Measurements from ENCODE around the gene C6orf62. TPM values are rescaled to one million over a fixed set of nuclear protein-coding genes. Genes with fewer than 3 reads are reported as not detected.
A peak's percentile ranks its signal among the peaks of the same experiment; 100 is the strongest.
"Not testable (repeated sequence)": the region's sequence is repeated elsewhere in the genome, so short reads cannot be mapped to it uniquely, and the experiment has no call there.

Gene C6orf62
- total RNA-seq, 2 experiments from 2014 or later, result 110 to 112 TPM

GRCh38 chr6:24738741-24739140 is 19.8 kb upstream of the C6orf62 start:
- CTCF ChIA-PET, result interaction anchor here (0.6 to 1.3 kb wide), 3 partner anchors 15 to 350 kb away, joined by 3 read pairs; no protein-coding TSS in a partner anchor
- H3K27me3 Mint-ChIP-seq (ENCODE audit: low read depth), result no peaks in the 10 kb centered on the region
- intact Hi-C loops (cut with micrococcal nuclease), result no loop called here
- peaks cover 21% of the 10 kb centered on the region for H3K4me1 Mint-ChIP-seq (ENCODE audit: low read depth)
- H3K9me3 Mint-ChIP-seq, result no peaks in the 10 kb centered on the region
- no peaks in the 10 kb centered on the region for H3K36me3 Mint-ChIP-seq (ENCODE audit: low read depth)
- DNase-seq, result no peak
- no peak overlapping the region for H3K4me3 Mint-ChIP-seq
- H3K27ac Mint-ChIP-seq, result no peak overlapping the region

GRCh38 chr6:24734710-24735109 is 15.8 kb upstream of the C6orf62 start:
- H3K9me3 Mint-ChIP-seq, result peaks cover 21% of the 10 kb centered on the region
- DNase-seq; H3K27me3 Mint-ChIP-seq (ENCODE audit: low read depth); H3K36me3 Mint-ChIP-seq (ENCODE audit: low read depth); H3K27ac Mint-ChIP-seq; H3K4me1 Mint-ChIP-seq (ENCODE audit: low read depth); H3K4me3 Mint-ChIP-seq; intact Hi-C loops (cut with micrococcal nuclease): not testable (repeated sequence)
- CTCF ChIA-PET, result interaction anchor here (0.6 to 0.7 kb wide), 2 partner anchors 37 to 151 kb away, joined by 3 read pairs; no protein-coding TSS in a partner anchor

- no peak overlapping the region for H3K27ac Mint-ChIP-seq
- CTCF ChIA-PET, result interaction anchor here (0.6 kb wide), 1 partner anchor 38 kb away, joined by 3 read pairs; no protein-coding TSS in a partner anchor
- H3K36me3 Mint-ChIP-seq (ENCODE audit: low read depth), result no peaks in the 10 kb centered on the region
- DNase-seq, result no peak
- intact Hi-C loops (cut with micrococcal nuclease), result no loop called here
- H3K4me1 Mint-ChIP-seq (ENCODE audit: low read depth), result peaks cover 3% of the 10 kb centered on the region
- no peak overlapping the region for H3K4me3 Mint-ChIP-seq
- peaks cover 21% of the 10 kb centered on the region for H3K9me3 Mint-ChIP-seq
- H3K27me3 Mint-ChIP-seq (ENCODE audit: low read depth), result no peaks in the 10 kb centered on the region
Observed at GRCh38 chr6:24734166-24734565, 15.2 kb upstream of the C6orf62 start.

- H3K4me1 Mint-ChIP-seq (ENCODE audit: low read depth); H3K27me3 Mint-ChIP-seq (ENCODE audit: low read depth); H3K27ac Mint-ChIP-seq; H3K36me3 Mint-ChIP-seq (ENCODE audit: low read depth); H3K4me3 Mint-ChIP-seq; DNase-seq; intact Hi-C loops (cut with micrococcal nuclease); CTCF ChIA-PET: not testable (repeated sequence)
- H3K9me3 Mint-ChIP-seq, result peaks cover 21% of the 10 kb centered on the region
Observed at GRCh38 chr6:24731456-24732134, 12.6 kb upstream of the C6orf62 start.

- H3K36me3 Mint-ChIP-seq (ENCODE audit: low read depth); H3K27ac Mint-ChIP-seq; intact Hi-C loops (cut with micrococcal nuclease); DNase-seq; H3K4me3 Mint-ChIP-seq; H3K27me3 Mint-ChIP-seq (ENCODE audit: low read depth); H3K4me1 Mint-ChIP-seq (ENCODE audit: low read depth): not testable (repeated sequence)
- CTCF ChIA-PET, result interaction anchor here (0.9 kb wide), 1 partner anchor 9 kb away, joined by 3 read pairs; no protein-coding TSS in a partner anchor
- H3K9me3 Mint-ChIP-seq, result peaks cover 21% of the 10 kb centered on the region
Observed at GRCh38 chr6:24730653-24731052, 11.7 kb upstream of the C6orf62 start.

GRCh38 chr6:24723270-24723669 is 4.3 kb upstream of the C6orf62 start:
- H3K4me3 Mint-ChIP-seq, result no peak overlapping the region
- H3K9me3 Mint-ChIP-seq, result no peaks in the 10 kb centered on the region
- no peak for DNase-seq
- peaks cover 8% of the 10 kb centered on the region for H3K4me1 Mint-ChIP-seq (ENCODE audit: low read depth)
- H3K36me3 Mint-ChIP-seq (ENCODE audit: low read depth), result peaks cover 18% of the 10 kb centered on the region
- peaks cover 4% of the 10 kb centered on the region for H3K27me3 Mint-ChIP-seq (ENCODE audit: low read depth)
- CTCF ChIA-PET, result interaction anchor here (0.6 to 1.8 kb wide), 3 partner anchors 42 to 231 kb away, joined by 3 to 7 read pairs (median 3); no protein-coding TSS in a partner anchor
- H3K27ac Mint-ChIP-seq, result no peak overlapping the region
- intact Hi-C loops (cut with micrococcal nuclease), result no loop called here

- DNase-seq, result no peak
- peak overlapping the region; percentile 95 for H3K27ac Mint-ChIP-seq
- intact Hi-C loops (cut with micrococcal nuclease), result loop anchor here (1.0 to 2.0 kb wide), 8 partner anchors 22 to 417 kb away; partner anchors contain the start of genes RIPOR2 and TDP2
- H3K4me1 Mint-ChIP-seq (ENCODE audit: low read depth), result peaks cover 21% of the 10 kb centered on the region
- no peaks in the 10 kb centered on the region for H3K27me3 Mint-ChIP-seq (ENCODE audit: low read depth)
- peaks cover 31% of the 10 kb centered on the region for H3K36me3 Mint-ChIP-seq (ENCODE audit: low read depth)
- no peaks in the 10 kb centered on the region for H3K9me3 Mint-ChIP-seq
- CTCF ChIA-PET, result interaction anchor here (1.3 kb wide), 1 partner anchor 9 kb away, joined by 3 read pairs; no protein-coding TSS in a partner anchor
- peak overlapping the region; percentile 99 for H3K4me3 Mint-ChIP-seq
Observed at GRCh38 chr6:24721461-24722215, 2.7 kb upstream of the C6orf62 start.

GRCh38 chr6:24720604-24721460 is 1.9 kb upstream of the C6orf62 start:
- Mint-ChIP-seq H3K4me3 (peak overlapping the region; percentile 99), H3K36me3 (ENCODE audit: low read depth) (peaks cover 38% of the 10 kb centered on the region), H3K27me3 (ENCODE audit: low read depth) (no peaks in the 10 kb centered on the region), H3K9me3 (no peaks in the 10 kb centered on the region), H3K4me1 (ENCODE audit: low read depth) (peaks cover 29% of the 10 kb centered on the region), H3K27ac (peak overlapping the region; percentile 95)
- DNase-seq, result peak; percentile 100
- CTCF ChIA-PET, result no interaction called here
- intact Hi-C loops (cut with micrococcal nuclease), result loop anchor here (1.0 to 2.0 kb wide), 10 partner anchors 9 to 417 kb away; partner anchors contain the start of genes RIPOR2 and TDP2

- Mint-ChIP-seq H3K9me3 (no peaks in the 10 kb centered on the region), H3K27me3 (ENCODE audit: low read depth) (no peaks in the 10 kb centered on the region), H3K36me3 (ENCODE audit: low read depth) (peaks cover 44% of the 10 kb centered on the region), H3K4me3 (peak overlapping the region; percentile 99), H3K4me1 (ENCODE audit: low read depth) (peaks cover 36% of the 10 kb centered on the region), H3K27ac (peak overlapping the region; percentile 95)
- peak; percentile 80 for DNase-seq
- CTCF ChIA-PET, result interaction anchor here (2.1 kb wide), 1 partner anchor 13 kb away, joined by 10 read pairs; no protein-coding TSS in a partner anchor
- intact Hi-C loops (cut with micrococcal nuclease), result loop anchor here (1.0 to 2.0 kb wide), 4 partner anchors 8 to 295 kb away; partner anchors contain the start of gene RIPOR2
Observed at GRCh38 chr6:24720131-24720603, 1.2 kb upstream of the C6orf62 start.

GRCh38 chr6:24718449-24719124 is 367 bp downstream of the C6orf62 start:
- CTCF ChIA-PET, result interaction anchor here (0.6 to 2.1 kb wide), 7 partner anchors 12 to 137 kb away, joined by 3 to 11 read pairs (median 3); no protein-coding TSS in a partner anchor
- intact Hi-C loops (cut with micrococcal nuclease), result loop anchor here (5.0 kb wide), 1 partner anchor 1814 kb away; no protein-coding TSS in a partner anchor
- Mint-ChIP-seq H3K9me3 (no peaks in the 10 kb centered on the region), H3K36me3 (ENCODE audit: low read depth) (peaks cover 55% of the 10 kb centered on the region), H3K4me3 (peak overlapping the region; percentile 99), H3K27me3 (ENCODE audit: low read depth) (no peaks in the 10 kb centered on the region), H3K27ac (peak overlapping the region; percentile 95), H3K4me1 (ENCODE audit: low read depth) (peaks cover 48% of the 10 kb centered on the region)
- DNase-seq, result no peak

- H3K4me1 Mint-ChIP-seq (ENCODE audit: low read depth), result peaks cover 56% of the 10 kb centered on the region
- H3K27ac Mint-ChIP-seq, result peak overlapping the region; percentile 31
- peak overlapping the region; percentile 99 for H3K4me3 Mint-ChIP-seq
- H3K27me3 Mint-ChIP-seq (ENCODE audit: low read depth); H3K9me3 Mint-ChIP-seq; DNase-seq; CTCF ChIA-PET: not testable (repeated sequence)
- peaks cover 67% of the 10 kb centered on the region for H3K36me3 Mint-ChIP-seq (ENCODE audit: low read depth)
- intact Hi-C loops (cut with micrococcal nuclease), result loop anchor here (5.0 kb wide), 1 partner anchor 1816 kb away; no protein-coding TSS in a partner anchor
Observed at GRCh38 chr6:24716602-24717148, 2.3 kb downstream of the C6orf62 start.
